Spleen (tissue), 11 donors: Measurements from ENCODE around the gene CPLX1. TPM values are rescaled to one million over a fixed set of nuclear protein-coding genes. Genes with fewer than 3 reads are reported as not detected.

Experiments
- DNase-seq: peaks from one replicate; pipeline ENCODE4 v3.0.0-alpha.2; 2020
- H3K27ac ChIP-seq, 8 donors: fragments of 200-600 bp; sonication (generic) in 7 of 8; 1 replicate in 4 of 8; 2 replicates in 4 of 8; pipeline versions ENCODE4 v1.5.0 to v1.8.0; 2016 to 2021; ENCODE audit warnings: inconsistent platforms in 4 of 8, mild to moderate bottlenecking in 4 of 8, moderate library complexity in 1 of 8
- H3K27me3 ChIP-seq, 7 donors: fragments of 200-600 bp; sonication (generic) in 6 of 7; replicated peaks in 1 of 7; 1 replicate in 4 of 7; 2 replicates in 3 of 7; pipeline versions ENCODE4 v1.5.0 to v1.8.0; 2016 to 2021; ENCODE audit warnings: inconsistent platforms in 3 of 7, mild to moderate bottlenecking in 1 of 7
- H3K36me3 ChIP-seq, 6 donors: fragments of 200-600 bp; sonication (generic) in 5 of 6; 1 replicate in 4 of 6; 2 replicates in 2 of 6; pipeline versions ENCODE4 v1.5.0 to v1.8.0; 2016 to 2021; ENCODE audit warnings: inconsistent platforms in 2 of 6
- H3K4me1 ChIP-seq, 6 donors: fragments of 200-600 bp; sonication (generic) in 5 of 6; 1 replicate in 3 of 6; 2 replicates in 3 of 6; pipeline versions ENCODE4 v1.5.0 to v1.8.0; 2016 to 2021; ENCODE audit warnings: inconsistent platforms in 3 of 6
- H3K4me3 ChIP-seq, 8 donors: fragments of 200-600 bp; sonication (generic) in 7 of 8; 1 replicate in 4 of 8; 2 replicates in 4 of 8; pipeline versions ENCODE4 v1.5.0 to v1.8.0; 2016 to 2021; ENCODE audit warnings: inconsistent platforms in 4 of 8, mild to moderate bottlenecking in 4 of 8, moderate library complexity in 2 of 8
- H3K9me3 ChIP-seq, 8 donors: fragments of 200-600 bp; sonication (generic) in 7 of 8; 1 replicate in 4 of 8; 2 replicates in 4 of 8; pipeline versions ENCODE4 v1.5.0 to v1.8.0; 2016 to 2021; ENCODE audit warnings: inconsistent platforms in 4 of 8
- CTCF ChIP-seq, 11 experiments: fragments of 200-600 bp in 7 of 11; fragments of 450-650 bp in 4 of 11; sonication (generic) in 4 of 11; IDR thresholded peaks in 8 of 11; conservative IDR thresholded peaks in 3 of 11; 1 replicate in 7 of 11; 2 replicates in 4 of 11; pipeline versions ENCODE4 v1.4.0 to v1.8.0; 2016 to 2021; ENCODE audit warnings: antibody characterized with exemption in 11 of 11, inconsistent platforms in 4 of 11, mild to moderate bottlenecking in 1 of 11
- POLR2A ChIP-seq, 3 donors: fragments of 450-650 bp; IDR thresholded peaks; one replicate each; pipeline ENCODE4 v1.5.1; 2017; ENCODE audit warnings: antibody characterized with exemption in 3 of 3, mild to moderate bottlenecking in 1 of 3
- POLR2AphosphoS5 ChIP-seq, 3 donors: sonication (generic); formaldehyde crosslinking; IDR thresholded peaks; one replicate each; pipeline ENCODE4 v1.5.1; 2017; ENCODE audit warnings: antibody characterized with exemption in 3 of 3
- WGBS, 5 donors: extraction: QIAGEN DNeasy Blood & Tissue Kit in 3 of 5; methylation state at CpG; one replicate each; pipeline versions ENCODE4 v1.1.5 to v1.1.7; 2013 to 2018; 5-methylcytosine and 5-hydroxymethylcytosine counted together
- intact Hi-C: fragments of 100-400 bp; cut with DNase I; formaldehyde crosslinking; loops from one replicate; pipeline ENCODE4 v1.15.0; 2023; ENCODE audit warnings: low total_unique reads
- polyA plus RNA-seq, 3 donors: library from polyadenylated mRNA; stranded (reverse); fragments of 200-250 nt; gene quantifications; one replicate each; pipeline ENCODE4 v1.2.1, GENCODE V29; 2013
- total RNA-seq, 7 donors: library from RNA; depleted of rRNA in 3 of 7; stranded (reverse); fragments of >200 nt in 3 of 7; fragmentation: NEBNext Ultra II Directional in 4 of 7; extraction: Animal tissue kit (Norgen Biotek cat#: 25700) in 4 of 7; gene quantifications; one replicate each; pipeline versions ENCODE4 v1.1.0 to v1.2.1, GENCODE V29; 2016 to 2021
- donor health status: healthy with polysubstance abuse.
- donor health status: DM: no; HTN: no; CAD: no; lungs with moderate emphysema.
- donor health status: DM: no; HTN: no; CAD: no.
- donor health status: Bipolar disorder and iron deficiency.
- donor health status: healthy.
- donor health status: DM: no; HTN: no; CAD: no.
- donor health status: DM: yes; HTN: yes; CAD: no.

Gene CPLX1
- total and polyA plus RNA-seq, 10 donors = 1.3 to 20.7 (median 11.5) TPM

DNA sequence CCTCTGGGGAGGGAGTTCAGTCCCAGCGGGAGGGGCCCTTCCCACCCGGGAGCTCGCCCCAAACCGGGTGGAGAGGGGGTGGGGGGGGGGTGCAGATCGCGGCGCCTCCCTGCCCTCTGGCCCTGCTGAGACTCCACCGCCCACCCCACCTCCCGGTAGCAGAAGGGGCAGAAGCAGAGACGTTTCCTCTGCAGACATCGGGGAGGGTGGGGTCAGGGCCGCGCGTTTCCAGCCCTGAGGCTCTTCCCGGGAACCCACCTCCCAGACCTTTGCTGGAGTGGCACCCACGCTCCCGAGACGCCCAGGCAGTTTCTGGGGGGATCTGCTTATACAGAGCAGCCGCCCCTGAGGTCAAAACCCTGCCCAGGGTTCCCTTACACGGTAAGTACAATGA, 30.2 kb downstream of the CPLX1 start:
- DNase-seq = no peak
- Histone ChIP-seq H3K36me3 (no peaks in the 10 kb centered on the region), H3K4me3 (peak overlapping the region in 2 of 8 donors; percentile 14 to 60), H3K27ac (no peak overlapping the region), H3K9me3 (no peaks in the 10 kb centered on the region), H3K4me1 (peaks cover 3 to 44% (median 39%) of the 10 kb centered on the region in 6 donors), H3K27me3 (peaks cover 6 to 67% (median 50%) of the 10 kb centered on the region in 7 donors)
- TF ChIP-seq POLR2AphosphoS5 (IDR thresholded peaks at IDR 0.05) (no peak), POLR2A (IDR thresholded peaks at IDR 0.05) (no peak), CTCF (IDR thresholded peaks at IDR 0.05 in 8 of 11, conservative IDR thresholded peaks at IDR 0.05 in 3 of 11) (no peak)
- WGBS, 5 donors = 18 to 44% (median 22%) methylated on average over 9 to 20 of the region's 20 CpGs
- intact Hi-C loops = no loop called here

GRCh38 chr4:794900-795725, 30.8 kb downstream of the CPLX1 start:
- Histone ChIP-seq H3K36me3 (no peaks in the 10 kb centered on the region), H3K27ac (no peak overlapping the region), H3K4me1 (peaks cover 3 to 44% (median 39%) of the 10 kb centered on the region in 6 donors), H3K27me3 (peaks cover 6 to 73% (median 50%) of the 10 kb centered on the region in 7 donors), H3K9me3 (no peaks in the 10 kb centered on the region), H3K4me3 (peak overlapping the region in 6 of 8 donors; percentile 4 to 60 (median 21))
- TF ChIP-seq CTCF (IDR thresholded peaks at IDR 0.05 in 8 of 11, conservative IDR thresholded peaks at IDR 0.05 in 3 of 11) (no peak), POLR2AphosphoS5 (IDR thresholded peaks at IDR 0.05) (no peak), POLR2A (IDR thresholded peaks at IDR 0.05) (no peak)
- DNase-seq = peak; percentile 69
- 3 to 18% (median 5%) methylated on average over 18 to 71 of the region's 71 CpGs for WGBS, 5 donors
- intact Hi-C loops = no loop called here

- H3K27me3 ChIP-seq = peaks cover 6 to 83% (median 50%) of the 10 kb centered on the region in 7 donors
- peaks cover 3 to 54% (median 44%) of the 10 kb centered on the region in 6 donors for H3K4me1 ChIP-seq
- DNase-seq = no peak
- TF ChIP-seq POLR2AphosphoS5 (IDR thresholded peaks at IDR 0.05) = no peak
- TF ChIP-seq CTCF (IDR thresholded peaks at IDR 0.05 in 8 of 11, conservative IDR thresholded peaks at IDR 0.05 in 3 of 11) = no peak
- TF ChIP-seq POLR2A (IDR thresholded peaks at IDR 0.05) = no peak
- H3K4me3 ChIP-seq = no peak overlapping the region
- no peaks in the 10 kb centered on the region for H3K9me3 ChIP-seq
- H3K27ac ChIP-seq = no peak overlapping the region
- 28 to 41% (median 32%) methylated on average over 9 to 19 of the region's 19 CpGs for WGBS, 5 donors
- no peaks in the 10 kb centered on the region for H3K36me3 ChIP-seq
- intact Hi-C loops = no loop called here
Measured at GRCh38 chr4:793941-794621, 31.8 kb downstream of the CPLX1 start.
